HG03575 (cell line): ENCODE data around the gene PRRG3.

ENCODE experiments used
- ATAC-seq: cut with Tn5 transposase; IDR thresholded peaks from one replicate; pipeline ENCODE4 v1.9.1; 2021; ENCODE audit not compliant: unreplicated experiment, insufficient number of reproducible peaks, low FRiP score; ENCODE audit errors: extremely low read depth

The PRRG3 gene

DNA sequence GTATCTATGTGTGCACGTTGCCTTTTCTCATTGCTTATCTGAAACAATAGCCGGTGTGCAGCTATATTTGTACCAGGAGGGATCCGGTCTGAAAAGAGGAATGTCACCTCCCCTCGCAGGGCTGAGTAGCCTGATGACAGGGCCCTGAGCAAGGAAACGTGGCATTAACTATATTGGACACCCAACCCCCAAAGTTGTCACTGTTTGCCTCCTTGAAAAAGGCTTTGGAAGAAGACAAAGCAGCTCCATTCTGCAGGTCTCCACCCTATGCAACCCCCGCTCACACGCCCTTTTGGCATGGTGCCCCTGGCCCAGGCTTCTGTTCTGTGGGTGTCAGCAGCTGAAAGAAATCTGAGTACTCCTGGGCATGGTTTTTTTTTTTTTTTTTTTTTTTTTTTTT lies 8.2 kb downstream of the PRRG3 start:
- no peak for ATAC-seq

GRCh38 chrX:151704041-151704663 lies 8.9 kb downstream of the PRRG3 start:
- no peak for ATAC-seq

DNA sequence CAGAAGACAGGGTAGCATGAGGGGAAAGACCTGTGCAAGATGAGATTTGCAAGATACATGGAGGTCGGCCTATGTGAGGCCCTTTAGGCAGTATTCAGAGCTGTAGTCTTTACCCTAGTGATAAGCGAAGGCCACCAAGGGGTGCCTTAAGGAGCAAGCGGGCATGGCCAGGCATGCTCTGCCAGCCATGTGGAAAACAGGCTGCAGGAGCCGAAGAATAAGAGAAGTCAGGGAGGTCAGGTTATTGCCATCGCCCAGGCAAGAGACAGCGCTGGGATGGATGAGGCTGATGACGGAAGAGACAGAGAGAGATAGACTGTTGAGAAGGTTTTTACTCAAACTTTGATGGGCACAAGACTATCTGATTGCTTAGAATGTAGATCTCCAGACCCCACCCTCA lies 13.6 kb downstream of the PRRG3 start:
- ATAC-seq, result no peak

- ATAC-seq, result no peak
Observed at GRCh38 chrX:151710457-151710856, 15.2 kb downstream of the PRRG3 start.

GRCh38 chrX:151711154-151711553 lies 15.9 kb downstream of the PRRG3 start:
- no peak for ATAC-seq

- ATAC-seq, result no peak
Observed at GRCh38 chrX:151711787-151712186, 16.5 kb downstream of the PRRG3 start.

GRCh38 chrX:151712253-151712652 lies 17.0 kb downstream of the PRRG3 start:
- no peak for ATAC-seq

DNA sequence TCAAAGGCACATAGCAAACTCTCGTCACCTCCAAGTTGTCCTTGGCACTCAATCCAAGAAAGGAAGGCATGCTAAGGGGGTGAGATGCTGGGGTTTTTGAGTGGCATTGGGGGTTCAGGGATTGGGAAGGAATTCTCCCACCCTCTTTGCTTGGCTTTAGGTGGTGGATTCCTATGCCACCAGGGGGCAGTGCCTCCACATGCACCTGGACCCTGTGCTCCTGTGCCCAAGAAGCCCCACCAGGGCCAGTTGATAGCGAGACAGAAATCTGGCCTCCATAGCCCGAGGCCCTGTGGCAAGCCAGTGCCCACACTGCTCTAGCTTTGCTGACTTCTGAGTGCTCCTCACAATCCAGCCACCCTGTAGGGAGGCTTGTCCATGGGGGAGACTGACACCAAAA lies 18.6 kb downstream of the PRRG3 start:
- ATAC-seq, result no peak

GRCh38 chrX:151714362-151714761 lies 19.1 kb downstream of the PRRG3 start:
- no peak for ATAC-seq

DNA sequence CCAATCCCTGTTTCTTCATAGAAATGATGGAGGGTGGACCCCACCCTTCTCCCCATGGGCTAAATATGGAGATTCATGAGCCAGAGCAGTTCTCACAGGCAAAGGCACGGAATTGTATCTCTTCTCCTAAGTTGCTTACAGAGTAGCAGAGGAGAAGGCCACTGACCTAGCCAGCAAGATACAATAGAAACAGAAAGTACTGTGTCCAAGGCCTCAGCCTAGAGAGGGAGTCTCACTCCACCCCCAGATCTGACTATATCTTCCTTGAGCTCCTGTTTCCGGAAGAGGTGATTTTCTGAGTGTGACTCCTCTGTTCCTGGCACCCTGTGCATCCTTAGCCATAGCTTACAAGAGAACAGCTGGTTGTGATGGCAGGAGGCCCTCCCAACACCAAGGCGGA lies 20.5 kb downstream of the PRRG3 start, which contains the start of gene FATE1:
FATE1 (plus strand) TSS at position 284 of the 400 bp plus-strand sequence; CDS start at position 369, 85 bp downstream.
- no peak for ATAC-seq

GRCh38 chrX:151722241-151722846 lies 27.1 kb downstream of the PRRG3 start:
- no peak for ATAC-seq

DNA sequence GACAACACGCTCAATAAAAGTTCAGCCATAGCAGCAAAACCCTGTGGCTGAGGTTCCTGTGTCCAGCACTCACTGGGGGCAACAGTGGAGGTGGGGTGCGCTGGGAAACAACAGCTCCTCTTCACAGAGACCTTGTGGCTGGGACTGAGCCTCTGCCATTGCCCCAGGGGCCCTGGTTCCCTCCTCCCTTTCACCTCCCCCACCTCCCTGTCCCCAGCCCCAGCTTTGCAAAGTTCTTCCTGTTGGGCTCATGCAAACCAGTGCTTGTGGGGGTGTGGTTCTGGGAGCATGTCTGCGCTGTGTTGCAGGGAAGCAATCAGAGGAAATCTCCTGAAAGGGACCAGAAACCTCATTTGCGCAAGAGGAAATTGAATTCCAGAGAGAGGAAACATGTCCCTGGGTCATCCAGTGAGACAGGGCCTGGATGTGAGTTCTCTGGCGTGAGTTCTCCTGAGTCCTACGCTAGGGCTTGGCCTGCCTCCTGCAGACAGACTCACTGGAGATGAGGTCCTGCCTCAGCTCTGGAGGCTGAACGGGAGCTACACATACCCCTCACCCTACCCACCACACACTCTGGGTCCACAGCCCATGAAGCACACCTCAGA lies 28.0 kb downstream of the PRRG3 start:
- ATAC-seq, result no peak

- ATAC-seq, result no peak
Observed at GRCh38 chrX:151724563-151725337, 29.5 kb downstream of the PRRG3 start.

- no peak for ATAC-seq
Observed at GRCh38 chrX:151725338-151725614, 30.0 kb downstream of the PRRG3 start.

DNA sequence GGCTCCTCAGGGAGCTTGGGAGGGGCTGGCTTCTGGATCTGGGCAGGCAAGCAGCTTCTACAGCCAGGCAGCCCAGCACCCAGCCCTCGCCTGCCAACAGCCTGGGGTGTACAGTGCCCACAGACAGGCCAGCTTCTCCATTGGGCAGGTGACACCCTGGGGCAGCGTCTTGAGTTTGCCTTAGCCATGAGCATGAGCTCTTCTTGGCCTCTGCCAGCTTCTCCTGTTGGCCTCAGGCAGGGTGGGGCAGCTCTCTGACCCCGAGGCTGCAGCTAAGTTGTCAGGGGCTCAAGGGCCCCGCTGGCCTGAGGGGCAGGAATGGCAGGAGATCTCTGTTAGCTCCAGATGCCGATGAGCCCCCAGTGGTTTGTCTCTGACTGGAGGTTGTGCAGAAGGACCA lies 31.5 kb downstream of the PRRG3 start:
- ATAC-seq, result no peak

- ATAC-seq, result no peak
Observed at GRCh38 chrX:151727346-151727745, 32.1 kb downstream of the PRRG3 start.

DNA sequence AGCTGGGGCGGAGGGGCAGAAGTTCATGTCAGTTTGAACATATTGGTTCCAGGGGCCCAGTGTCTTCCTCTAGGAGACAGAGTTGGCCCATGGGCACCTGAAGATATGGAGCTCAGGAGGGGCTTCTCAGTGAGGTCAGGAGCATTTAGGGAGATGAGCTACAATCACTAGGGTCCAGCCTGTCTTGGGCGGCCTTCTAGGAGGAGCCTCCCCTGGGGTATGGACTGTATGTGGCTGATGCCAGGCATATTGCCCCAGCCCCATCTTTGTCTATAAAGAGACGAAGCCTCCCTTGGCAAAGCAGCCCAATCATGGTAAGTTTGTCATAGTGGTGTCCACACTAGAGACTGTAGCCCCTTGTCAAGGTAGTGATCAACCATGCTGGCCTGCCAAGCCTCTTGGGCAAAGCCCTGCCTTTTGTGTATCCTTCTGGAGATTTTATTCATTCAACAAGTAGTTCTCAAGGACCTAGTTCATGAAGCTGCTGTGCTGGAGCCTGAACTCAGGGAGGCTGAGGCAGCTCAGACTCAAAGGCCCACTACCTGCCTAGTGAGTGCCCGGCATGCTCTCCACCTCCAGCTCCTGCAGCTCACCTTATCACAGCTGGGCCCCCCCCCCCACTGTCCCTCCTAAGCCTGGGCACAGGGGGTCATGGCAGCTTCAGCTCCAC lies 33.9 kb downstream of the PRRG3 start:
- no peak for ATAC-seq

DNA sequence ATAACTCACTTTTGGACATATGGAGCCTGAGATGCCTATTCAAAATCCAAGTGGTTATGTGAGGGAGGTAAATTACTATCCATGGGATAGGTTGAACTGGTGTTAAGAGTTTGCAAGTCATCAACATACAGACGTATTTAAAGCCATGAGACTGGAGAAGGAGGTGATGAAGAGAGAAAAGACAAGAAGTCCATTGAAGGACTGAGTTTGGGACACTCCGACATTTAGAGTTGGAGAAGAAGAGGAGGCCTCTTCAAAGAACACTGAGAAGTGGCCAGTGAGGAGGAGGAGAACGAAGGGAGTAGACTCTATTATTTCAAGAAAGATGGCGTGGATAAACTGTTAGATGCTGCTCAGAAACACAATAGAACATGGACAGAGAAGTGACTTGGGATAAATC lies 39.2 kb downstream of the PRRG3 start, which contains the start of gene CNGA2:
CNGA2 (plus strand) TSS at position 301 of the 400 bp plus-strand sequence. CDS start 3,738 bp downstream, outside the sequence.
- no peak for ATAC-seq

DNA sequence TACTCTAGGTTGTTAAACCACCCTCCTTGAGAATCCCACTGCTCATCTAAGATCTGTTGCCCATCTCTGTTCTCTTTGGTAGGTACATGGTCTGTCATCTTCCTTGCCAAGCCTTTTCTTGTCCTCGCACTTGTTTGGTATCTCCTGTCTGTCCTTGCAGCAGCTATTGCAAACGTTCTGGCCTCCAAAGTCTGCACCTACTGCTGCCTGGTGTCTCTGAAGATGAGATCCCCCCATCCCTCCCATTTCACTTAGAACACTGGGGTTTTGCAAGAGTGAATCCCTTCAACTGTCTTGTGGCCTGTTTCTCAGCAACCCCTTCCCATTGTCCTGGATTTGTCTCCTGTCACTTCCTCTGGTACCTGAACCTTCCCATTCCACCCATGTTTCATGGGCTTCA lies 40.0 kb downstream of the PRRG3 start:
- no peak for ATAC-seq
